T-helper 1 cell (primary cell): ENCODE measurements around the gene CNN2.
A peak's percentile ranks its signal among the peaks of the same experiment; 100 is the strongest.

Experiments used
- DNase-seq, 5 donors: peaks; one replicate each; pipeline ENCODE4 v3.0.0-alpha.2; 2012 to 2020

The CNN2 gene

GRCh38 chr19:1051791-1052190, 25.4 kb downstream of the CNN2 start:
- DNase-seq = no peak

- DNase-seq = no peak
Measured at GRCh38 chr19:1052349-1052975, 26.1 kb downstream of the CNN2 start.

GRCh38 chr19:1053176-1054101, 27.0 kb downstream of the CNN2 start:
- DNase-seq = no peak

- no peak for DNase-seq
Measured at GRCh38 chr19:1054102-1055027, 28.0 kb downstream of the CNN2 start.

- no peak for DNase-seq
Measured at GRCh38 chr19:1055028-1055425, 28.6 kb downstream of the CNN2 start.

- DNase-seq = no peak
Measured at GRCh38 chr19:1055886-1056620, 29.6 kb downstream of the CNN2 start.

- DNase-seq = peak in 1 of 5 donors; percentile 67
Measured at GRCh38 chr19:1057176-1057855, 30.9 kb downstream of the CNN2 start.

GRCh38 chr19:1058112-1058511, 31.7 kb downstream of the CNN2 start:
- DNase-seq = no peak

GRCh38 chr19:1060689-1061088, 34.3 kb downstream of the CNN2 start:
- DNase-seq = no peak

GRCh38 chr19:1061987-1062386, 35.6 kb downstream of the CNN2 start:
- no peak for DNase-seq

- no peak for DNase-seq
Measured at GRCh38 chr19:1062387-1063029, 36.1 kb downstream of the CNN2 start.

GRCh38 chr19:1063030-1063908, 36.9 kb downstream of the CNN2 start:
- DNase-seq = peak; percentile 45 to 66 (median 65)

- no peak for DNase-seq
Measured at GRCh38 chr19:1063909-1064660, 37.7 kb downstream of the CNN2 start.

- DNase-seq = peak in 4 of 5 donors; percentile 45 to 82 (median 63)
Measured at GRCh38 chr19:1064661-1065605, 38.5 kb downstream of the CNN2 start.

- no peak for DNase-seq
Measured at GRCh38 chr19:1065606-1066109, 39.2 kb downstream of the CNN2 start.

GRCh38 chr19:1066251-1066747, 39.9 kb downstream of the CNN2 start:
- no peak for DNase-seq

- peak; percentile 67 to 88 (median 75) for DNase-seq
Measured at GRCh38 chr19:1066748-1067340, 40.4 kb downstream of the CNN2 start, which contains the start of gene ARHGAP45. ARHGAP45 (plus strand) TSS chr19:1067167; CDS start chr19:1067406, 239 bp downstream.
